ENCODE results near the gene CFAP45. TPM values are rescaled to one million over a fixed set of nuclear protein-coding genes. Genes with fewer than 3 reads are reported as not detected.

CFAP45 gene
- total and polyA plus RNA-seq, 9 of the 15 experiments (the other 6 are each of a cell fraction or from before 2014, with no cell fraction given) = 0.65 to 2.4 (median 1.5) TPM

DNA sequence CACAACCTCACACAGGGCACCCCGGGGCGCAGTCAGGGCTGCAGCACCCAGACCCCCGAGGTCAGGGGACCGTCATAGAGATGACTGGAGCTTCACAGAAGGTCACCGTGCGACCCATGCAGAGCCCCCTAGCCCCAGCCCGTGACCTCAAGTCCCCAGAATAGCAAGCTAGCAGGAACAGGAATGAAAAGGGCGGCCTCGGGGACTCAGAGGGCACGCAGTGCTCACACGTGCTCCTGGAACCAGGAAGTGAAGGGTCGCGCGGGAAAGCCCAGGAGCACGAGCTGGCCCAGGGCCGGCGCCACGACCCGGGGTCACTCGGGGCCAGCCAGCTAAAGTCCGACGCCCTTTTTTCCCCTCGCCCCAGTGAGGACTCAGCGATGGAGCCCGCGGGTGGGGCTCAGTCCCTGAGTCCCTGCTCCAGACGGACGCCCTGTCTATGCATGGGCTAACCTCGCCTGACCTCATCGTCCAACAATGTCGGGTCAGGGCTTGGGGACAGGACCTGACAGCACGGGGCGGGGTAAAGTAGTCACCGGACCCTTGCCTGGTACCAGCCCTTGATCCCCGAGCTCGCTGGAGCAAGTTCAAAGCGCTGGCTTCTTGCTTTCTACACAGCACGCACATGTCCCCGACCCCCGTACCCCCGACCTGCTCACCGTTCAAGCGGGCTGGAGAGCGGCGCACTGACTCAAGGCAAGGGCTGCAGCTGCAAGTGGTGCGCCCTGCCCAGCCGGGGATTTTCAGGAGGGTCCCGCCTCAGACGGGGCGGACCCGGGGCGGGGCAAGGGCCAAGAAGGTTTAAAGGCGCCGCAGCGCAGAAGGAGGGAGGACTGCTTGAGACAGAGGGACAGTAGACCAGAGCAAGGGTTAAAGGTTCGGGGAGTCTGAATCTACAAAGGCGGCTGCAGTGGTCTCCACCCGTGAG, 25.1 kb upstream of the CFAP45 start, which contains the start of gene TAGLN2 (continued):
- TF ChIP-seq MITF (IDR thresholded peaks at IDR 0.05) (no peak; the same call in 1 of the 2 replicates), SMAD3 (CRISPR knock-in tag; conservative IDR thresholded peaks at IDR 0.05) (no peak), TSC22D4 (tag; IDR thresholded peaks at IDR 0.05) (no peak), ELF1 (tag; IDR thresholded peaks at IDR 0.05) (peak; percentile 85), PHB (CRISPR knock-in tag; IDR thresholded peaks at IDR 0.05) (no peak), ZNF134 (CRISPR knock-in tag; conservative IDR thresholded peaks at IDR 0.05) (no peak), ILF3 (IDR thresholded peaks at IDR 0.05; ENCODE audit: borderline replicate concordance) (0 out of 2 replicates have a peak, but pooled peaks have one; percentile 5), KLF10 (CRISPR knock-in tag; IDR thresholded peaks at IDR 0.05) (no peak), ZNF75A (CRISPR knock-in tag; IDR thresholded peaks at IDR 0.05) (no peak), CREB1 (IDR thresholded peaks at IDR 0.05) (no peak; the same call in 1 of the 2 replicates), CREB1 (CRISPR knock-in tag; IDR thresholded peaks at IDR 0.05) (no peak), CEBPG (CRISPR knock-in tag; IDR thresholded peaks at IDR 0.05) (peak; percentile 34; the same call in 1 of the 2 replicates), CEBPG (tag; conservative IDR thresholded peaks at IDR 0.05 in 1 of 2, IDR thresholded peaks at IDR 0.05 in 1 of 2) (no peak), ZFP91 (CRISPR knock-in tag; IDR thresholded peaks at IDR 0.05) (peak; percentile 97), MLLT1 (IDR thresholded peaks at IDR 0.05) (peak; percentile 52 to 69; a peak in 3 of 4 replicates), NRF1 (conservative IDR thresholded peaks at IDR 0.05 in 1 of 2, IDR thresholded peaks at IDR 0.05 in 1 of 2) (peak; percentile 65 to 72)
- TF ChIP-seq, protein P1, sequence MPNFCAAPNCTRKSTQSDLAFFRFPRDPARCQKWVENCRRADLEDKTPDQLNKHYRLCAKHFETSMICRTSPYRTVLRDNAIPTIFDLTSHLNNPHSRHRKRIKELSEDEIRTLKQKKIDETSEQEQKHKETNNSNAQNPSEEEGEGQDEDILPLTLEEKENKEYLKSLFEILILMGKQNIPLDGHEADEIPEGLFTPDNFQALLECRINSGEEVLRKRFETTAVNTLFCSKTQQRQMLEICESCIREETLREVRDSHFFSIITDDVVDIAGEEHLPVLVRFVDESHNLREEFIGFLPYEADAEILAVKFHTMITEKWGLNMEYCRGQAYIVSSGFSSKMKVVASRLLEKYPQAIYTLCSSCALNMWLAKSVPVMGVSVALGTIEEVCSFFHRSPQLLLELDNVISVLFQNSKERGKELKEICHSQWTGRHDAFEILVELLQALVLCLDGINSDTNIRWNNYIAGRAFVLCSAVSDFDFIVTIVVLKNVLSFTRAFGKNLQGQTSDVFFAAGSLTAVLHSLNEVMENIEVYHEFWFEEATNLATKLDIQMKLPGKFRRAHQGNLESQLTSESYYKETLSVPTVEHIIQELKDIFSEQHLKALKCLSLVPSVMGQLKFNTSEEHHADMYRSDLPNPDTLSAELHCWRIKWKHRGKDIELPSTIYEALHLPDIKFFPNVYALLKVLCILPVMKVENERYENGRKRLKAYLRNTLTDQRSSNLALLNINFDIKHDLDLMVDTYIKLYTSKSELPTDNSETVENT (CRISPR knock-in tag; IDR thresholded peaks at IDR 0.05) = no peak; the same call in 1 of the 2 replicates
- TF ChIP-seq, protein P2, sequence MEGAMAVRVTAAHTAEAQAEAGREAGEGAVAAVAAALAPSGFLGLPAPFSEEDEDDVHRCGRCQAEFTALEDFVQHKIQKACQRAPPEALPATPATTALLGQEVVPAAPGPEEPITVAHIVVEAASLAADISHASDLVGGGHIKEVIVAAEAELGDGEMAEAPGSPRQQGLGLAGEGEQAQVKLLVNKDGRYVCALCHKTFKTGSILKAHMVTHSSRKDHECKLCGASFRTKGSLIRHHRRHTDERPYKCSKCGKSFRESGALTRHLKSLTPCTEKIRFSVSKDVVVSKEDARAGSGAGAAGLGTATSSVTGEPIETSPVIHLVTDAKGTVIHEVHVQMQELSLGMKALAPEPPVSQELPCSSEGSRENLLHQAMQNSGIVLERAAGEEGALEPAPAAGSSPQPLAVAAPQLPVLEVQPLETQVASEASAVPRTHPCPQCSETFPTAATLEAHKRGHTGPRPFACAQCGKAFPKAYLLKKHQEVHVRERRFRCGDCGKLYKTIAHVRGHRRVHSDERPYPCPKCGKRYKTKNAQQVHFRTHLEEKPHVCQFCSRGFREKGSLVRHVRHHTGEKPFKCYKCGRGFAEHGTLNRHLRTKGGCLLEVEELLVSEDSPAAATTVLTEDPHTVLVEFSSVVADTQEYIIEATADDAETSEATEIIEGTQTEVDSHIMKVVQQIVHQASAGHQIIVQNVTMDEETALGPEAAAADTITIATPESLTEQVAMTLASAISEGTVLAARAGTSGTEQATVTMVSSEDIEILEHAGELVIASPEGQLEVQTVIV (CRISPR knock-in tag; IDR thresholded peaks at IDR 0.05; ENCODE audit: borderline replicate concordance) = no peak

Data from K562 (cell line).